Measurements from ENCODE around the gene DVL2.
"Not testable (repeated sequence)": the region's sequence is repeated elsewhere in the genome, so short reads cannot be mapped to it uniquely, and the experiment has no call there.

The DVL2 gene

DNA sequence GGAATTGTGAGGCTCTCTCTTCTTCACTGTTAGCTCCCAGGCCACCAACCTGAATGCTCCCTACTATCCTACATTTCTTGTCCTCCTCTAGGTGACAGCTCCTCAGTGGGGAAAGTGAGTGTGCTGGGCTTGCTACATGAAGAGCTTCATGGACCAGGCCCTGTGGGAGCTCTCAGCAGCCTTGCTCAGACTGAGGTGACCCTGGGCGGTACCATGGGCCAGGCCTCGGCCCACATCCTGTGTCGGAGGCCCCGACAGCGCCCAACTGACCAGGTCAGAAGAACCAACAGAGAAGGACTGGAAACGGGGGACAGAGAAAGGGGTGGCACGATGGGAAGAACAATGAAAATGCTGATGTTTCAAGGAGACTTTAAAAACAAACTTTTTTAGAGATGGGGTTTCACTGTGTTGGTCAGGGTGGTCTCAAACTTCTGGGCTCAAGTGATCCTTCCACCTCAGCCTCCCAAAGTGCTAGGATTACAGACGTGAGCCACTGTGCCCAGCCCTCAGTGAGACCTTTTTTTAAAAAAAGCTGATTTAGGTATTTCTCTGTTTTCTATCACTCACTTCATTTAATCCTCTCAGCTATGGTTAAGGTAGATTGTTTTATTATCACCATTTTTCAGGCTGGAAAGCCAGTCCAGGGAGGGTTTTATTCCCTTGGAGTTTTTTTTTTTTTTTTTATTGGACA, 22.6 kb upstream of the DVL2 start:
- no peak for DNase-seq (ENCODE audit: low read depth, low spot score)

DNA sequence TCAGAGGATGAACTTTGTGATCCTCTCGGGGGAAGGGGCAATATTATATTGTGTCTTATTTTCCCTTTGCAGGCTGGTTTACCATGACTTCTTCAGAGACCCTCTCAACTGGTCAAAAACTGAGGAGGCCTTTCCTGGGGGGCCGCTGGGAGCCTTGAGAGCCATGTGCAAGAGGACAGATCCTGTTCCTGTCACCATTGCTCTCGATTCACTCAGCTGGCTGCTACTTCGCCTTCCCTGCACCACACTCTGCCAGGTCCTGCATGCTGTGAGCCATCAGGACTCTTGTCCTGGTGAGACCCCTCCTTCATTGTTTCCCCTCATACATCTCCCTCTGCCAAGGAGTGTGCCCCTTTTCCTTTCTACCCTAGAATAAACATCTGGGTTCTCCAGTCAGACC, 20.2 kb upstream of the DVL2 start:
- DNase-seq (ENCODE audit: low read depth, low spot score) = no peak

DNA sequence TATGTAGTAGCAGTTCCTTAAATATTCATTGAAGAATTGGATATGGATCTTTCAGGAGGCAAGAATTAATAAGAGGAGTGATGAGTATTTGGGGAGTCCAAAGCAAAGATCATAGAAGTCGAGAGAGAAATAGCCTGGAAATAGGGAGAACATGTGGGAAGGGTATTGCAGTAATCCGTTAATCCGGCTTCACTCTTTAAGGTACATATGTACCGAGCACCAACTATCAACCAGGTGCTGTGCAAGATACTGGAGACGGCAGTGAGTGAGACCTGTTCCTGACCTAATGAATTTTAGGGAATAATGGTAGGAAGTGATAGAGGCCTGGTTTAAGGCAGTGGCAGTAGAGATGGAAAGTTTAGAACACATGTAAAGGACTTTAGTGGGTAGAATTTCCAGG, 18.8 kb upstream of the DVL2 start:
- no peak for DNase-seq (ENCODE audit: low read depth, low spot score)

DNA sequence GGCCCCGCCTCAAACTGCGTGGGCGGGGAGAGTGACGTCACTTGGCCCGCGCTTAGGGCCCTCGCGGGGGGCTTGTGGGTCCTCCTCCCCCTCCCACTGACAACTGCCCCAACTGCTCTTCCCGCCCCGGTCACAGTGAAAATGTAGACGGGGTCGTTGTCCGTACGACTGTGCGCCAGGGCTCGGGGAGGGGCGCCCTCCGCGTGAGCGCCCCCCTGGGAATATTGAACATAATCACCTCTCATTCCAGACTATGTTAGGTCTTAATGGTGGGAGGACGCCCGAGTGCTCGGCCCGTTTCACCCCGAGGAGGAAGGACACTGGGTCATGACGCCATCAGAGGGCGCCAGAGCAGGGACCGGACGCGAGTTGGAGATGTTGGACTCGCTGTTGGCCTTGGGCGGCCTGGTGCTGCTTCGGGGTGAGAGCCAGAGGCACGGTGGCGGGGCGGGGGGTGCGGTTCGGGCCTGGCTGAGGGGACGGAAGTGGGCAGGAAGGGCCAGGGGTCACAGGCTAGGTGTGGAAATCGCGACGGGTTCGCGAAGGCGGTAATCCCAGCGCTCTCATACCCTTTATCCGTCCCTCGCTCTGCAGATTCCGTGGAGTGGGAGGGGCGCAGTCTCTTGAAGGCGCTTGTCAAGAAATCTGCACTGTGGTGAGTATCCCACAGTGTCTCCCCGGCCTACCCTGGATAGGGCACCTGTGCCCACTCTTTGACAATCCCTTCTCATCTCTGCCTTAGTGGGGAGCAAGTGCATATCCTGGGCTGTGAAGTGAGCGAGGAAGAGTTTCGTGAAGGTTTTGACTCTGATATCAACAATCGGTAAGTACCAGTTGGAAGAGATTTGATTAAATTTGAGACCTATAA, 18.1 kb upstream of the DVL2 start, which contains the start of gene ELP5:
ELP5 (plus strand) TSS at position 40 of the 868 bp plus-strand sequence; CDS start at position 376, 336 bp downstream.
- DNase-seq (ENCODE audit: low read depth, low spot score) = peak; percentile 97

DNA sequence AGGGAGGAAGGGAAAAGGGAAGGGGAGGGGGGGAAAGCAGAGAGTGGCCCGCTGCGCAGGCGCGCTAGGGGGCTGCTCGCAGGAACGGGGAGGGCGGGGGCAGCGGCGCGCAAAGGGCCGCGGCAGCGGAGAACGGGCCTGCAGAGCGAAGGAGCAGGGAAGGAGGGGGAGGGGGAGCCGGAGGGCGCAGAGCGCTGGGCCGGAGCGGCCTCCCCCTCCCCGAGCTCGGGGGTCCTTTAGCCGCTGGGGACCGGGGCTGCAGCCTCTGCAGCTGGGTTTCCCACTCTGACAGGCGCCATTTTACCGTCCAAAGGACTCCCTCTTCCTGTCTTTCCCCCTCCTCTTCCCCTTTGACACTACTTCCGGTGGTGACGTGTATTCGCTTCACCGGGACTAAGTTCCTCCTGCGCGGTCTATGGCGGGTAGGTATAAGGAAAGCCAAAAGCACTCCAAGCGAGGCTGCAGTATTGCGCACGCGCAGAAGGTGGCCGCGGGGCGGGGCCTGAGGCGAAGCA, 17.4 kb upstream of the DVL2 start, which contains the start of gene CTDNEP1:
CTDNEP1 (minus strand) TSS at position 74 of the 515 bp plus-strand sequence. CDS start 438 bp downstream, outside the sequence.
- peak; percentile 100 for DNase-seq (ENCODE audit: low read depth, low spot score)

DNA sequence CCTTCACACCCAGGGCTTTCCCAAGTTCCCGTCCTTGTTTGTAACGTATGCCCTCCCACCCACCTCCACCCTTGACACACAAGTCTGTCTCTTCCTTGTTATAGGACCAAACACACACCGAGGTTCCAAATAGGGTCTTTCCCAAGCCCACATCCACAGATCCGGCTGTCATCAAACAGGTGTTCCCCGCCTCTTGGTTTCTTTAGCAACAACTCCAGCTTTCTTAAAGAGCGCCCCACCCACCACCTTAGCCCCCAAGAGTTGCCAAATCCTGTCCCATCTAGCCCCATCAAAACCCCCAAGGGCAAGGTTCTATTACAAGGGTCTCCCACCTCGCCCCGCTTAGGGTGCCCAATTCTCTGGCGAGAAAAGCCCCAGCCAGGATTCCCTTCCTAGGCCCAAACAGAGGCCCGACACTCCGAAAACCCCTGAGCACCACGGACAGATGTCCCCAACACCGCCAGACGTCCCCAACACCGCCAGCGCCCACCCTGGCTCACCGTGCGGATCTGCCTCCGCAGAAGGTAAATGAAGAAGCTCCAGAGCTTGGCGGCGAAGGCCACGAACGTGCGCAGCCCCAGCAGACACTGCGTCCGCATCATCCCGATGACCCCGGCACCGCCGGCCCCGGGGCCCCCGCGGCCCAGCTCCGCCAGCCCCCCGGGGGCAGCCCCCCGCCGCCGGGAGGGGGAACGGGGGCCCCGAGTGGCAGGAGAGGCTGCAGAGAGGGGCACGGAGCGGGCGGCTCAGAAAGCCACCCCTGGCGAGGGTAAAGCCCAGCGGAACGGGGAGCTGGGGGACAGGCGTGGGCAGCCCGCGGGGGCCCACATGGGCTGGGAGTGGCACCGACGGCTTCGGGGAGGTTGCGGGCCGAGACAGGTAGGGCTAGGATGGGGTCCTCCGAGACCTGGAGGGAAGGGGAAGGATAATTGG, 16.6 kb upstream of the DVL2 start:
- DNase-seq (ENCODE audit: low read depth, low spot score) = peak; percentile 36

DNA sequence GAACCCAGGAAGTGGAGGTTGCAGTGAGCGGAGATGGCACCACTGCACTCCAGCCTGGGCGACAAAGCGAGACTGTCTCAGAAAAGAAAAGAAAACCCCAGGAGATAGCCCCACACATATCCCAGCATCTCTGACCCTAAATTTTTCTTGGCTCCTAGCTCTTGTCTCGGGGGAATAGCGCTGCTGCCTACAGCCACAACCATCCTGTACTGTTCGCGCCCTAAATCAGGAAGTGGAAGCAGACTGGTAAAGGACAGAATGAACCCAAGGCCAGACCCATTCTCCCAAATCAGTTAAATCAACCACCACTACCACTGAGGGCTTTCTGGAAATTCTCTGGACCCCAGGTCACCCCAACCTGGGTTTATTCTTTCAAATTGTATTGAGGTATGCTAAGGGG, 15.5 kb upstream of the DVL2 start:
- no peak for DNase-seq (ENCODE audit: low read depth, low spot score)

DNA sequence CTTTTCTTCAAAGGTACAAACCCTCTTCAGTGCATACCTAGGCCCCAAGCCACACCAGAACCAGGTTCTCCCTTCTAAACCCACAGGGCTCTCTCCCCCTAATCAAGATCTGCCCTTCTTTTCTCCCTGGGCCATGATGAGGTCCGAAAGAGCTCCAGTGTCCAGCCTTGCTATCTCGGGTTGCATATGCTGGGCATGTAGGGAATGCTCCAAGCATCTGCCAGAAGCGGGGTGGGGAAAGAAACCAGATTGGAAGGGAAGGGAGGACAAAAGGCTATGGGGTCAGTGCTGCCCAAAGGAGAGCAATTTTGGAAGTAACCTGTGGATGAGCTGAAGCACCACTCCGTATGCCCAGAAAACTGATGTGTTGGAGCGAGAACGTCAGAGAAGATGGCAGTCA, 14.9 kb upstream of the DVL2 start:
- no peak for DNase-seq (ENCODE audit: low read depth, low spot score)

DNA sequence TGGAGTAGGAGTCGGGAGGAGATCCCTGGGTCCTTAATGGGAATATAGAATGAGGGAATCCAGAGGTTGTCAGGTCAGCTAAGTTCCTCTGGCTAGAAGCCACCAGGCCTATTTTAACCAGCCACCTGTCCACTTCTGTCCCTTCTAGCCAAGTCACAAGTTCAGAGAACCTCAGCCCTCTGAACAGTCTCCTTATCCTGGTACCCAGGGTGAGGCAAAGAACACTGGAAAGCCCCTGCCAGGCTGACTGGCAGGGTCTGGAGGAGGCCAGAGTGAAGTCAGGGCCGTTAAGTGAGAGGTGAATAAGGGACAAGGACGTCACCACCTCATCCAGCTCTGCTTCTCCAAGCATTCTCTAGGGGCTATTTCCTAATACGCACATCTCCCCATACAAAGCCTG, 14.5 kb upstream of the DVL2 start:
- no peak for DNase-seq (ENCODE audit: low read depth, low spot score)

DNA sequence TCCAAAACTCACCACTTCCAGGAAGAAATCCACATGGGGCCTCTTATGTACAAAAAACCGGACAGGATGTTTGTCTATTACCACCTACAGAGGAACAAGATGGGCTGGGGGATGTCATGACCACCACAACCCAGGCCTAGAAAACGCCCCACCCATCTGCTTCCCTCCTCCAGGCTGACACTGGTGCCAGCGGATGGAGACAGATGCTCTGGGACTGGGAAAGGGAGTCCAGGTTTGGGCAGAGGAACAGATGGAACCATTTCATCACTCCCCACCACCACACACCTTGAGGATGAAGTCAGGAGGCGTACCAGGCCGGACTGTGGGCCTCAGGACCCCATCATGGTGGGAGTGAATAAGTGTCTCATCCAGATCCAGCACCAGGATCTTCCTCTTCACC, 12.5 kb upstream of the DVL2 start:
- DNase-seq (ENCODE audit: low read depth, low spot score) = no peak

DNA sequence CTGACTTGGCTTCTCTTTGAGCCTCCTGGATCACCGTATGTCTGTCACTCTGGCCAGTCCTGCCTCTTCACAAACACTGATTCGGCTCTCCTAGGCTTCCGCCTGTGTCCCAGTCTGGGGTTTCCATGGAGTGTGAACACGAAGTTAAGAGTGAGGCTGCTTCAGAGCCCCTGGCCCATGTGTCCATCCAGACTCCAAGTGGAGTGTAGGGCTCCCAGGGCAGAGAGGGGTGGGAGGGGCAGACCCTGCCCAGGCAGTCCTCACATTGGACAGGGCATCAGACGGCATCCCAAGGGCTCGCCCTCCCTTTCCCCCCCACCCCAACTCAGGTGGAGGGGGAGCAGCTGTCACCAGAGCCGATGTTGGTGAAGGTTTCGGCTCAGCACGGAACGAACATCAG, 9.5 kb upstream of the DVL2 start:
- not testable (repeated sequence) for DNase-seq (ENCODE audit: low read depth, low spot score)

DNA sequence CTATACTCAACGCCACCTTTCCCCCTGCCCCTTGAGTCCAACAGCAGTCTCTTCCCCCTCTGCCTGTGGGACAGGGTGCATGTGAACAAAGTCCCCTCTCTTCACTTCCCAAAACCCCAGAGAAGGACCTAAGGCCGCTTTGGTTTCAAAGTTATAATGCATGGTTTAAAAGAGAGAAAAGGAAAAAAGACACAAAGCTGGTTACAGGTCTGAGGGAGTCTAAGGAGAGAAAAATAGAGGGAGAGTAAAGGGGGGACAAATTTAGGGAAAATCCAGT, 9.1 kb upstream of the DVL2 start:
- DNase-seq (ENCODE audit: low read depth, low spot score) = no peak

DNA sequence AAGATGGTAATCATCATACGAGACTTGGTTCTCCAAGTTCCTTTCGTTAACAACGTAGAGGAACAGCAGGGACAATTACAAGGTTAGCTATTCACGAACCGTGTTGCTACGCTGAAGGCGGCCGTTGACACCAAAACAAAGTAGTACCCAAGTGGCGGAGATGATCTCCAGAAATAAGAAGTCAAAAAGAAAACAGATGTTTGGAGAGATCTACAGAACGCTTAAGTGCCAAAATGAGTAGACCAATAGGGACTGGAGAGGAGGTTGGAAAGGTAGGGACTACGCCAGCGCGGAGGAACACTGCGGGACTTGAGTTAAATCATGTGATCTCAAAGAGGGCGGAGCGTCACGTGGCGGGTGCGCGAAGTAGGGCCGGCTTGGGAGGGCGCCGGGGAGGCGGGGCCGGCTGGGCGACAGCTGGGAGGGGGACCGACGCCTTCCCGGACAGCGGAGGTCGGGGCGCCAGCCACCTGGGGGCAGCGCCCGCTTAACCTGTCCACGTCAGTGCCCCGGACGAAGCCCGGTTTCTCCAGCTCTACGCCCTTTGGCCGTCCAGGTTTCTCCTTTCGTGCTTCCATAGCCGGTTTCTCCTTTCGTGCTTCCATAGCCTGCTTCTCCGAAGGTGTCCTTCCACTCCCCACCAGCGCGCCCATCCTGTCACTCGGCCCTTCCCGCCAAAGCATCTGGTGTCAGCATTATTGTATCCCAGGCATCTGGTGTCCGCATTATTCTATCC, 8.6 kb upstream of the DVL2 start:
- DNase-seq (ENCODE audit: low read depth, low spot score) = peak; percentile 97

DNA sequence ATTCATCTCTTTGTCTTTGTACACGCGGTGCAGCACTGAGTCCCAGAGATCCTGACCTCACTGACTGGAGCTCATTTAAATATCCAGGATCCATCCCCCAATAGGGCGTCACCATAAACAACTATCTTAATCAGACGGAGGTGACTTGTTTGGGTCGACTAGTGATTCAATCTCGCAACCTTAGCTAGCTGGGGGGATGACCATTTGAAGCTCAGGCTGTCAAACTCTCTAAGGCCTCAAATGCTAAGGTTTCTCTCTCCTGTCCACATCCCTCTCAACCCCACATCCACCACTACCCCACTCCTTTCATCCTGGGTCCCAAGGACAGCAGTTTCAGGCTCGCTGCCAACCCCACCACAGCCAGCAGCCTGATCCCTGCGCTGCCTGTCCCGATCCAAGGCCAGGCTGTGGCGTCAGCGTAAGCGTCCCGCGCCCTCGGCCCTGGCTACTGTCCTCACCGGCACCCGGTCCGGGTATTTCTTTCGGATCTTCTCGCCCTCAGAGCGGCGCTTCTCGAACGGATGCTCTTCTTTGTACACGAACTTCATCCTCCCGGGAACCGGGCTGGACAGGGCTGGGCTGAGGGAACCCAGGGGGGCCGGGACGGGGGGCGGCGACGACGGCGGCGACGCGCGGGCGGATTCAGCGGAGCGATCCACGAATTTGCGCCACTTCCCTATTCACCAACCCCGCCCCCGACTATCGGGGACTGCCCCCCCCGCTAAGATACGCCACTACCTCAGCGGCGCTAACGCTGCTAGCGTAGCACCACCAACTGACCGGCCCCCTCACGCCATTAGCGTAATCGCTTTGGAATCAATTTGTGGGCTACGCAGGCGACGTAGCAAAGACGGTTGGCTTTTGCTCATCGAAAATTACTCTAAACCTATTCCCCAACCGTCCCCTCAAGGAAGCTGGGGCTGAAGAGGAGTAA, 7.7 kb upstream of the DVL2 start, which contains the start of gene GABARAP:
GABARAP (minus strand) TSS at position 667 of the 934 bp plus-strand sequence; CDS start at position 548, 119 bp downstream.
- peak; percentile 96 for DNase-seq (ENCODE audit: low read depth, low spot score)

DNA sequence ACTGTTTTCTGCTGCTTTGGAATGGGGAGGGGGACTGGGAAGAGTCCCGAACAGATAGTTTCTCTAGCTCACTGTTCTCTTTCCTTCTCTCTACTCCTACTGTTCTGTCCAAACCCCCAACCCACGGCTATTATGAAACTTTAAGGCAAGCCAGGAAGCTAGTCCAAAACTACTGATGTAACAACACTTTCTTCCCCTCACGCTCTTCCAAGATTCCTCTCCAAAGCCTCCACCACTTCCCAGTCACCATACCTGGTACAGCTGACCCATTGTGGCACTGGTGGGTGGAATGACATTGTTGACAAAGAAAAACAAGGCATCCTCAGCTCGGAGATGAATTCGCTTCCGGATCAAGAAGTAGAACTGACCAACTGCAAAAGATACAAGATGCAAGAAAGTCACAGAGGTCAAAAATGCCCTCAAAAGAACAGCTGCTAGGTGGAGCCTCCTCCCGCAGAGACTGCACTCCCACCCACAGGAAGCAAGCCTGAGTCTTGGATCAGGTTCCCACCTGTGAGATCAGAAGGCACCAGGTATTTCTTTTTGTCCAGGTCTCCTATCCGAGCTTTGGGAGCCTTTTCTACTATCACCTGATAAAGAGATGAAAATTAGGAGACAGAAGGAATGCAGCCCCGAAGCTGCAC, 6.9 kb upstream of the DVL2 start:
- no peak for DNase-seq (ENCODE audit: low read depth, low spot score)

DNA sequence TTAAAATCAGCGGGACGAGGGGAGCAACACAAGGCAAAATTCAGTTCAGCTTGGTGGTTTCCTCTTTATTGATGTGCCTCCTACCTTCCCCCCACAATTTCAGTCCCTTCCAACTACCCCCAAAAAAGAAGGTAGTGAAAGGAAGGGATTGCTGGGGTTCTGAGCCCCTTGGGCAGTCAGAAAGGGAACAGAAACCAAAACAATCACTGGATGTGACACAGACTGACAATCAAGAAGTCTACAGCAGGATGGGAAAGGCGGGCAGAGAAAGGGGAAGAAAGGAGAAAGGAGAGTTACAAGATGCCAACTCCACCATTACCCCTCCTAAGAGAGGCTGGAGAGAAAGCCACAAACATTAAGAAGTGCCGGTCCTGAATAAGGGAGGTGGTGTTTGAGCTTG, 6.1 kb upstream of the DVL2 start:
- no peak for DNase-seq (ENCODE audit: low read depth, low spot score)

DNA sequence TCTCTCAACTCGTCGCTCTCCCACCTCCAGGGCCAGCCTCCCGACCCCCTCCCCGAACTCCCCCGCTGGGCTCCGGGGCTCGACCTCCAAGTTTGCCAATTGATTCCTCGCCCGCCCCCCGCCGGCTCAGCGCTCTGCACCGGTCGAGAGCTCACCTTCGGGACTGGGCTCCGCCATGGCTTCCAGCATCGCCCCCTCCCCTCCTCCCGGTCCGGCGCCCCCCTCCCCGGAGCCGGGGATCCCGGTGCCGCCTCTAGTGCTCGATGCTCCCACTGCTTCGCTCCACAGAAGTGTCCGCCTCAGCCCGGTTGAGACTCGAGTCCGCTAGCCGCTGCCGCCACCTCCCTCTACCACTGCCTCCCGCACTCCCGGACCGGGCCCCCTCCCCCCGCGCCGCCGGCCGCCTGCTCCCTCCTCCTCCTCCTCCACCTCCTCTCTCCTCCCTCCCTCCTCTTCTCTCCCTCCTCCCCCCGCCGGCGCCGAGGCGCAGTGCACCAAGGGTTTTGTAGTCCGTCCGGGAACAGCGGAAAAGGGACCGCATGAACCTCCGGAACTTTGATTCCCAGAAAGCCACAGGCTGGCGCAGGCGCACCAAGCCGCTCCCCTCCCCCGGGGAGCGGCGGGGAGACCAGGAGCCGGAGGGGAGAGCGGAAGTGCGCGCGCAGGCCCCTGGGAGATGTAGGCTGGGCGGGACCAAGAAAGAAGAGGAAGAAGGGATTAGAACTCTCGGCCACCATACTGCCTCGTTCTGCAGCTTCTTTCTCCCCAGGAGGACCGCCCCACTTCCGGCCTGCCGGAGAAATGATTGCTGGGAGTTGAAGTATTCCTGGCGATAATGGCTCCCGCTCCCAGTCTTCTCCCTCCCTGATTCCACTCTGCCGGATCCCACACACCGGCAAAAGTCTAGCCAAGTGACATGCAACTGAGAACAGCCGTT, 5.0 kb upstream of the DVL2 start, which contains the start of gene PHF23:
PHF23 (minus strand) TSS at position 367 of the 937 bp plus-strand sequence; CDS start at position 189, 178 bp downstream.
- peak; percentile 100 for DNase-seq (ENCODE audit: low read depth, low spot score)
